GM19372 (cell line): ENCODE results near the gene POMT1.

Source experiments
- ATAC-seq: cut with Tn5 transposase; IDR thresholded peaks from one replicate; pipeline ENCODE4 v1.9.1; 2021; ENCODE audit warnings: mild to moderate bottlenecking, low read depth, moderate library complexity; ENCODE audit not compliant: unreplicated experiment

POMT1 gene

DNA sequence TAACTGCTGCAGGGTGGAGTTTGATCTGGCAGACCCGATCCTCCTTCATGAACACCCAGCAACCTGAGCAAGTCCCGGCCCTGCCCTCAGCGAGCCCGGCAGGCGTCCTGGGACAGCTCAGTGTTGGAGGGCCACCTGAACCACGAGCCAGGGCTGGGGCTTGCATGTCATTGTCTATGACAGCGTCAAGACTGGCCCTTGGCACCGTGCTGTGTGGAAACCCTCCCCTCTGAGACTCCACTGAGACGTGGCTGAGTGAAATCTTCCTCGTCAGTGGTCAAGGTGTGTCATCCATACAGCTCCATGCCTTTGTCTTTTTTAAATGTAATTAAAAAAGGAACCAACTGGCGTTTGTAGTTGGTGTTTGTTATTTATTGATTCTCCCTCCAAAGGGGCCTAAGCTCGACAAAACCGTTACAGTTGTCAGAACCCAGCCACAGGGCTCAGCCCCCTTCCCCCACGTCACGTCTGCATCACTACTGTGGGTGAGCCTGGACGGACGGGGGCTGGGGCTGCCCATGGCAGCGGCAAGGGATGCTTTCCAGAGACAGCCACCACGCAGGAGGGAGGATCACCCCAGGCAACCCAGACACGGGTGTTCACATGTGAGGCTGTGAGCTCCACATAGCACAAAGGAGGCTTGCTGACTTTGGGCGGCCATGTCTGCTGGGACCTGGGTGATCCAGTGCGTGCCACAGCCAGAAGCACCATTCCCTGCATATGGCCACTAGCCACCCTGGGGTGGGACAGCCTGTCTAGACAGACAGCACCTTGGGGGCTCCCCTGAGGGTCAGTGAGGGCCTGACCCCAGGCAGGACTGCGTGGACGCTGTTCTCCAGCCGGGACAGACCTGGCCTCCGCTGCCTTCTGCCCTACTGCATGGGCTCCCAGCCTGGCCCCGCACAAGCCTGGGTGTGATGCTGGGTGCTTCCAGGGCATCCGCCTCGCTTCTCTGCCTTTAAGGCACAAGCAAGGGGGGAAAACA, 21.0 kb downstream of the POMT1 start:
- ATAC-seq = no peak

GRCh38 chr9:131524665-131525315, 22.1 kb downstream of the POMT1 start:
- ATAC-seq = no peak

DNA sequence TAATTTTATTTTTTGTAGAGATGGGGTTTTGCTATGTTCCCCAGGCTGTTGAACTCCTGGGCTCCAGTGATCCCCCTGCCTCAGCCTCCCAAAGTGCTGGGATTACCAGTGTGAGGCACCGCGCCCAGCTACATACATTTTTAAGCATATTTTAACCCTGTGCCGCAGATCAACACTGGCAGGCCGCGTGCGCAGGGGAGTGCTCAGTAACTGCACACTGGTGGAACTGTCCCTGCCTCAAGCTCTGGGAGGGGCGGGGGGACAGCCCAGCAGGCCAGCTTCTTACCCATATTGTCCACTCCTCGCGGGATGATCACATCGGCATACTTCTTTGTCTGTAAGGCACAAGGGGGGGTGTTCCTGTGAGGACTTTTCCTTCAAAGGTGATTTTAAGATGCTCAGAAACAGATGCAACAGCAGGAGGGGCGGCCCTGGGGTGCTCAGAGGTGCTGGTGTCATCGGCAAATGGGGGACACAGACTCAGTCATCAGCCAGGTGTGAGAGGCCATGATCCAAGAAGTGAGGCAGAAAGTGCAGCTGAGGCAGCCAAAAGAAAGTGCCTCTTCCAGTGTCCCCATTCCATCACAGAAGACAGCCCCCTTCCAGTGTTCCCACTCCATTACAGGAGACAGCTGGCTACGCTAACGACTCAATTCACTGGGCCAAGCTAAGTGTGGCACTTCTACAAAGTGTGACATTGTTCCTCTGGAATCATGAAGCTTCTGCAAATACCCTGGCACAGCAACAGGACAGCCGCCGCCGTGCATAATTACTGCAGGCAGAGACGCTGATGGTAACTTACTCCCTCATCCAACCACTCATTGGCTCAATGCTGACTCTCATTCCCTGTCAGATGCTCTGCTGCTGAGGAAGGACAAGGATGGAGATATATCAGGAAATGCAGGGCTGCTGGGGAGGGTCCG, 23.2 kb downstream of the POMT1 start:
- ATAC-seq = no peak

- no peak for ATAC-seq
These were observed 25.5 kb downstream of the POMT1 start for GRCh38 chr9:131528186-131528585.

DNA sequence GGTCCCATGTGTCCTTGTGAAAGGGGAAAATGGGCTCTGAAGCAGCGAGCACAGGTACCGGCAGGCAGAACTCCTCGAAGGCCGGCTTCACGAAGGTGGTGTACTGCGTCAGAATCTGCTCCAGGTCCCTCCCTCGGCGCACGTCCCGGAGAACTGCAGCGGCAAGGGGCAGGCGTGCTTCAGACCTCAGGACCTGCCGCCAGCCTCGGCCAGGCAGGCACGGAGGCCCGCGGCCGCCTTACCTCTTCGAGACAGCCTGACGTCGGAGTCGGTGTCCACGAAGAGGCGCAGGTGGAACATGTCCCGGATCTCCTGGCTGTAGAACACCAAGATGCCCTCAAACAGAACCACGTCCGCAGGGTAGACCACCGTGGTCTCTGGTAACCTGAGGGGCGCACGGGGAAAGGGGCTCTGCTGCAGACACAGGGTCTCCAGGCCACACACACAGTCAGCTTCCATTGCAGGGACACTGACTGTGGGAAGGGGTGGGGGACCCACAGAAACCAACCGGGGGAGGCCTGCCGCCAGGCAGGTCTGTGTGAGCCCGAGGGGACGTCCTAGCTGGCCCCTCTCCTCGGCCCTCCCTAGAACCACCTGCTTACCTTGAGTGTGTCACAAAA, 26.3 kb downstream of the POMT1 start:
- ATAC-seq = no peak

- ATAC-seq = no peak
These were observed 27.2 kb downstream of the POMT1 start for GRCh38 chr9:131529597-131530545.

DNA sequence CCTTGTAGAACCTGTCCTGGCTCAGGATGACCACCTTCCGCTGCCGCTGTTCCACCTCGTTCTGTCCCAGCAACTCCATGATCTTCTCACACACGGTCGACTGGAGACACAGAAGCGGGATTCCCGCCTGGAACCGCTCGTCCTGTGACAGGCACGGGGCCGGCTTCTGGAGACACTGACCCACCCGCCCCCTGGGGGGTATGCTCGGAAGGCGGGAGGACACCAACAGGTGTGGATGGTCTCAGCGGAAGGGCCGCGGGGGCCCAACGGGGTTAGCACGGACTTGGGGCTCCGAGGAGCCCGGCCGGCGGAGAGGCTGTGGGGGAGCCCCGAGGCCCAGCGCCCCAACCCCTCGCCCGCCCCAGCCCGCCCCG, 27.8 kb downstream of the POMT1 start:
- ATAC-seq = peak; percentile 33

- peak; percentile 81 for ATAC-seq
These were observed 28.5 kb downstream of the POMT1 start, which contains the start of gene UCK1 for GRCh38 chr9:131530920-131531832. UCK1 (minus strand) TSS chr9:131531263; CDS start chr9:131531174, 89 bp downstream.

DNA sequence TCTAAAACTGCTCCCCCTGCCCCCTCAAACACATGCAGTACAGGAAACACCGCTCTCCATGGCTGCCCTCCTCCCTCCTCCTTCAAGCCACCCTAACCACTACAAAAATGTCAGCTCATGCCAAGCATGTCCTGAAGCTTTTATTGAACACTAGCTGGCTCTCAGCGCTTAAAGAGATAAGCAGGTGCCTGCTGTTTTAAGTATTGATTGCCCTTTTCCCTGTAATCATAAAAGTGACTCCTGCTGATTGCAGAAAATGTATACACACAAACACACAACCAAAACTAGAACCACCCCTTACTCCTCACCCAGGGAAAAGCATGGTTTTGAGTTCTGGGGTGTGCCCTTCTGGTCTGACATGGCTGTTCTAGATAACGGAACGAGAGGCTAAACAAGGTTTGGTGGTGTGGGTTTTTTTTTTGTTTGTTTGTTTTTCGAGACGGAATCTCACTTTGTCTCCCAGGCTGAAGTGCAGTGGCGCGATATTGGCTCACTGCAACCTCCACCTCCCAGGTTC, 32.1 kb downstream of the POMT1 start:
- ATAC-seq = no peak

DNA sequence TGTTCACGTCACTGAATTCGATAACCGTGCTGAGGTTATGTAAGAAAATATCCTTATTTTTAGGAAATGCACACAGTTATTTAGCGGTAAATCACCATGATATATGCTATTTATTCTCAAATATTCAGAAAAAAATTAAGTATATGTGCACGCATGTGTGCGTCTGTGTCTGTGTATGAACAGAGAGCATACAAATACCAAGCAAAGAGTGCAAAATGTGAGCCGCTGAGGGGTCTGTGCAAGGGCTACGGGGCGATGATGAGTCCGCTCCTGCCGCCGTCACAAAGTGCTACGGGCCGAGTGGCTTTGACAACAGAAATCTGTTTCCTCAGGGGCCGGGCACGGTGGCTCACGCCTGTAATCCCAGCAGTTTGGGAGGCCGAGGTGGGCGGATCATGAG, 35.2 kb downstream of the POMT1 start:
- no peak for ATAC-seq

DNA sequence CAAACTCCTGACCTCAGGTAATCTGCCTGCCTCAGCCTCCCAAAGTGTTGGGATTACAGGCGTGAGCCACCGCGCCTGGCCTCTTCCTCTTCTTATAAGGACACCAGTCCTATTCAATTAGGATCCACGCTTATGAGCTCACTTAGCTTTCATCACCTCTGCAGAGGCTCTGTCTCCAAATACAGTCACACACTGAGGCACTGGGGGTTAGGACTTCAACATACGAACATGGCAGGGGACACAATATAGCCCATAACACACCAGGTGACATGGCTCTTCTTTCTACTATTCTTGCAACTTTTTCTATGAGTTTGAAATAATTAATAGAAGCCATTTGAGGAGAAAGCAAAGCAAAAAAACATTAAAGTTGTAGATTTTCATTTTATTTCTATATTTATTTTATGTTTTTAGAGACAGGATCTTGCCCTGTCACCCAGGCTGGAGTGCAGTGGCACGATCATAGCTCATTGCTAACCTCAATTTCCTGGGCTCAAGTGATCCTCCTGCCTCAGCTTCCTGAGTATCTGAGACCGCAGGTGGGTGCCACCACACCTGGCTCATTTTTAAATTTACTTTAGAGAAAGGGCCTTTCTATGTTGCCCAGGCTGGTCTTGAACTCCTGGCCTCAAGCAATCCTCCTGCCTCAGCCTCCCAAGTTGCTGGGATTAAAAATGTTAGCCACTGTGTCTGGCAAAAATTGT, 36.7 kb downstream of the POMT1 start:
- no peak for ATAC-seq

DNA sequence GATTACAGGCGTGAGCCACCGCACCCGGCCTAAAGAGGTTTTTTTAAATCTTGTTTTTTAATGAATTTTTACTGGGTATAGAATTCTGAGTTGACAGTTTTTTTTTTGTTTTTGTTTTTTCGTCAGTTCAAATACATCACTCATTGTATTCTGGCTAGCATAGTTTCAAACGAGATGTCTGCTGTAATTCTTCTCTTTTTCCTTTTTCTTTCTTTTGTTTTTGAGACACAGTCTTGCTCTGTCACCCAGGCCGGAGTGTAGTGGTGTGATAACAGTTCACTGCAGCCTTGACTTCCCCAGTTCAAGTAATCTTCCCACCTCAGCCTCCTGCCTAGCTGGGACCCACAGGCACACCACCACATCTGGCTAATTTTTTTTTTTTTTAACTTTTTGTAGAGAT, 40.4 kb downstream of the POMT1 start:
- ATAC-seq = no peak

GRCh38 chr9:131545003-131545785, 42.5 kb downstream of the POMT1 start, which contains the start of gene PRRT1B:
PRRT1B (plus strand) TSS chr9:131545523; CDS start chr9:131545616, 93 bp downstream.
- no peak for ATAC-seq

GRCh38 chr9:131545786-131546335, 43.1 kb downstream of the POMT1 start:
- no peak for ATAC-seq

DNA sequence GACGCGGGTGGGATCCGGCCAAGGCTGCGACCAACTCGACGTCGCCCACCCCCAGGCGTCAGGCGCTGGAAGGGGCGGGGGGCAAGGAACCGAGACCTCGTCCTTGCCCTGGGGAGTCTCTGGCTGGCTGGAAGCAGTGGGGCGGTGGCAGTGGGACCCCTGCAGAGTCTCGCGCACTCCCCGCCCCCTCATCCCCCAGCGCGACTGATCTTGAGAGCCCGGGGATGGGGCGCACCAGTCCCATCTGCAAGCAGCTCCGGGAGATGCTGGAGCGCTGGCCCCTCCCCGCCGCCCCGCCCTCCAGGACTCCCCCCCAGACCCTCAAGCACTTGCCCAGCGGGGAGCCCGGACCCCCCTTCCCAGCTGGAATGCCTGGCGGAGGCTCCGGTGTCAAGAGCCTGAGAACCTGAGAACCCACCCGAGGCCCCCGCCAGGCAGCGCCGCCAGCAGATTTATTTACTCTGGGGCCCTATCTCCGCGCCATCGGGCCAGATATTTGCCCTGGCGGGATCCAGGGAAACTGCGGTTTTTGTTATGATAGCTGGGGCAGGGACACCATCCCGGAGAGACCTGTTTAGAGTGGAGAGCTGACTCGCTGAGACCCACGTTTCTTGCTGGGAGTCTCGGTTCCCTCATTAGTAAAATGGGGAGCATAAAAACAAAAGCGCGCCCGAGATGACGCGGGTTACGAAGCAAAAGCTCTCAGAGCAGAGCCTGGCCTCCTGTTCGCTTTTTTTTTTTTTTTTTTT, 43.8 kb downstream of the POMT1 start:
- no peak for ATAC-seq
